Activated CD8-positive, alpha-beta T cell treated with anti-CD3 and anti-CD28 coated beads for 36 hours (primary cell): Measurements from ENCODE around the gene SUSD6. TPM values are rescaled to one million over a fixed set of nuclear protein-coding genes. Genes with fewer than 3 reads are reported as not detected.

Source experiments
- ATAC-seq: fragments of 200-7000 bp; cut with Tn5 transposase; one replicate; pipeline ENCODE4 v1.10.0; 2021; ENCODE audit warnings: mild to moderate bottlenecking, moderate library complexity
- CTCF ChIA-PET: fragments of 350-600 bp; sonication (Branson Sonifier 250); formaldehyde crosslinking; loops from one replicate; lab custom pipeline; 2021; ENCODE audit warnings: antibody characterized with exemption; lab: Charles Lee
- POLR2A ChIA-PET: fragments of 350-600 bp; sonication (Branson Sonifier 250); formaldehyde crosslinking; loops from one replicate; lab custom pipeline; 2021; ENCODE audit warnings: antibody characterized with exemption; lab: Charles Lee
- DNase-seq: peaks from one replicate; pipeline ENCODE4 v3.0.0-alpha.2; 2020
- H3K27ac Mint-ChIP-seq: one replicate; pipeline ENCODE4 v1.8.0; 2021; ENCODE audit warnings: mild to moderate bottlenecking, mixed read lengths
- H3K27me3 Mint-ChIP-seq: one replicate; pipeline ENCODE4 v1.8.0; 2021; ENCODE audit warnings: mixed read lengths
- H3K36me3 Mint-ChIP-seq: one replicate; pipeline ENCODE4 v1.8.0; 2021; ENCODE audit warnings: low read depth, mixed read lengths
- H3K4me1 Mint-ChIP-seq: one replicate; pipeline ENCODE4 v1.8.0; 2021; ENCODE audit warnings: low read depth, mixed read lengths
- H3K4me3 Mint-ChIP-seq: one replicate; pipeline ENCODE4 v1.8.0; 2021; ENCODE audit warnings: mild to moderate bottlenecking, moderate library complexity, mixed read lengths
- H3K9me3 Mint-ChIP-seq: one replicate; pipeline ENCODE4 v1.8.0; 2021; ENCODE audit warnings: mixed read lengths
- intact Hi-C: fragments of 100-400 bp; cut with micrococcal nuclease; formaldehyde crosslinking; loops from one replicate; pipeline ENCODE4 v1.10.0; 2022
- total RNA-seq, 2 experiments: library from RNA; stranded (reverse); gene quantifications; one replicate each; pipeline ENCODE4 v1.2.3, GENCODE V29; 2021
- TF ChIP-seq, protein P1 (sequence below): fragments of 200-600 bp; IDR thresholded peaks from one replicate; pipeline ENCODE4 v1.8.0; 2022; ENCODE audit warnings: antibody characterized with exemption, mild to moderate bottlenecking

The SUSD6 gene
- total RNA-seq, 2 experiments from 2014 or later = 35.7 to 36.2 TPM

DNA sequence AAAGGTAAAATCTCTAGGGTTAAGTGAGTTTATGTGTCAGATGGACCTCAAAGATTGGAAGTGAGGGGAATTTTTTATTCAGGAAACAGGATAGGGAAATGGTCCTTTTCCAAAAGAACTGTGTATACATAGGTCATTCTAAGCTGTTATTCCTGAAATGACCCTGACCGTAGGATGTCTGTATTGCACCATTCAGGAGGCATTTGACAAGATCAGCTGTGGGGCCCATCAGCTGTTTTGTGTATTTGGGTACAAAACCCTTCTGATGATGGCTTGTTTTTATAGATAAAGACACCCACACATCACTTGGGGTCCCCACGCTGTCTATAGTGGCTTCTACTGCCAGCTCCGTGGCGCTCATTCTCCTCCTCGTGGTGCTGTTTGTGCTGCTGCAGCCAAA, 92.9 kb downstream of the SUSD6 start:
- ATAC-seq (no peak), DNase-seq (no peak)
- Mint-ChIP-seq H3K9me3 (no peaks in the 10 kb centered on the region), H3K4me3 (no peak overlapping the region), H3K4me1 (peaks cover 41% of the 10 kb centered on the region), H3K27me3 (no peaks in the 10 kb centered on the region), H3K27ac (no peak overlapping the region), H3K36me3 (peaks cover 51% of the 10 kb centered on the region)
- TF ChIP-seq, protein P1, sequence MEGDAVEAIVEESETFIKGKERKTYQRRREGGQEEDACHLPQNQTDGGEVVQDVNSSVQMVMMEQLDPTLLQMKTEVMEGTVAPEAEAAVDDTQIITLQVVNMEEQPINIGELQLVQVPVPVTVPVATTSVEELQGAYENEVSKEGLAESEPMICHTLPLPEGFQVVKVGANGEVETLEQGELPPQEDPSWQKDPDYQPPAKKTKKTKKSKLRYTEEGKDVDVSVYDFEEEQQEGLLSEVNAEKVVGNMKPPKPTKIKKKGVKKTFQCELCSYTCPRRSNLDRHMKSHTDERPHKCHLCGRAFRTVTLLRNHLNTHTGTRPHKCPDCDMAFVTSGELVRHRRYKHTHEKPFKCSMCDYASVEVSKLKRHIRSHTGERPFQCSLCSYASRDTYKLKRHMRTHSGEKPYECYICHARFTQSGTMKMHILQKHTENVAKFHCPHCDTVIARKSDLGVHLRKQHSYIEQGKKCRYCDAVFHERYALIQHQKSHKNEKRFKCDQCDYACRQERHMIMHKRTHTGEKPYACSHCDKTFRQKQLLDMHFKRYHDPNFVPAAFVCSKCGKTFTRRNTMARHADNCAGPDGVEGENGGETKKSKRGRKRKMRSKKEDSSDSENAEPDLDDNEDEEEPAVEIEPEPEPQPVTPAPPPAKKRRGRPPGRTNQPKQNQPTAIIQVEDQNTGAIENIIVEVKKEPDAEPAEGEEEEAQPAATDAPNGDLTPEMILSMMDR = no peak
- intact Hi-C loops = no loop called here
- ChIA-PET CTCF (interaction anchor here (1.0 to 2.2 kb wide), 4 partner anchors 23 to 99 kb away, joined by 3 to 10 read pairs (median 4); no protein-coding TSS in a partner anchor), POLR2A (interaction anchor here (0.9 to 1.2 kb wide), 3 partner anchors 89 to 111 kb away, joined by 3 read pairs; no protein-coding TSS in a partner anchor)

DNA sequence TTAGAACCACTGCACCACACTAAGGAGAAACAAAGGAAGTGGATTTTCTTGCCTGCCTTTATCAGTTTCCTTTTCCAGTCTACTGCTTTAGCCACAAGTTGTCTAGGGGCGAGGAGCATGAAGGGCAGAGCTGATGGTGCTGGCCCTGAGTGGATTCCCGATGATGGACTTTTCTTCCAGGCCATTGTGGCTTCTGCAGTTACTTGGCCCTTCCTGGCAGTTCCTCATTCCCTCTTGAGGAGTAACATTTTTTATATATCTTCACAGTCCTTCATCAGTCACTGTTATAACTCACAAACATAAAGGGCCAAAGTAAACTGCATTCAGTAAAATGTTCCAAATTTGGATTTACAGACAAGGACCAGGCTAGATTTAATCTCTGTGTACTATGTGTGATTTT, 94.3 kb downstream of the SUSD6 start:
- Mint-ChIP-seq H3K4me3 (no peak overlapping the region), H3K4me1 (peaks cover 31% of the 10 kb centered on the region), H3K27me3 (no peaks in the 10 kb centered on the region), H3K36me3 (peaks cover 53% of the 10 kb centered on the region), H3K9me3 (no peaks in the 10 kb centered on the region), H3K27ac (no peak overlapping the region)
- TF ChIP-seq, protein P1 = no peak
- ChIA-PET CTCF (interaction anchor here (0.7 to 1.5 kb wide), 4 partner anchors 22 to 121 kb away, joined by 3 to 4 read pairs (median 4); no protein-coding TSS in a partner anchor), POLR2A (no interaction called here)
- DNase-seq (no peak), ATAC-seq (no peak)
- intact Hi-C loops = no loop called here

DNA sequence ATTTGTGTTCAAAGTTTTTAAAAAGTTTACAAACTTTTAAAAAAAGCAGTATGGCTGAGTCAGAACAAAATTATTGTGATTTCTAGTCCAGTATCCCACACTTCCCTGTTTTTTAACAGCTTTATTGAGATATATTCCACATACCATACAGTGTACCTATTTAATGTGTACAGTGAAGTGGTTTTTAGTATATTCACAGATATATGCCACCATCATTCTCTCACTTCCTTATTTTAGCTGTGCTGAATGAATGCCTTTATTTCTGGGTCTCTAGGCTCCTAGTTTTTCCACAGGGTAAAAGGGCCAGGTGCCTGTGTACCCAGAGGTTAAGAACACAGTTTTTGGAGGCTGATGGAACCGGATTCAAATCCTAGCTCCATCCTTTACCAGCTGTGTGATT, 96.7 kb downstream of the SUSD6 start:
- no peak overlapping the region for H3K27ac Mint-ChIP-seq
- DNase-seq (no peak), ATAC-seq (no peak)
- peaks cover 23% of the 10 kb centered on the region for H3K4me1 Mint-ChIP-seq
- no peaks in the 10 kb centered on the region for H3K9me3 Mint-ChIP-seq
- TF ChIP-seq, protein P1 = no peak
- CTCF ChIA-PET = interaction anchor here (0.7 to 5.6 kb wide), 7 partner anchors 10 to 124 kb away, joined by 3 to 33 read pairs (median 3); no protein-coding TSS in a partner anchor
- H3K36me3 Mint-ChIP-seq = peaks cover 62% of the 10 kb centered on the region
- H3K4me3 Mint-ChIP-seq = no peak overlapping the region
- intact Hi-C loops = no loop called here
- POLR2A ChIA-PET = interaction anchor here (1.1 kb wide), 1 partner anchor 98 kb away, joined by 3 read pairs; no protein-coding TSS in a partner anchor
- H3K27me3 Mint-ChIP-seq = no peaks in the 10 kb centered on the region

DNA sequence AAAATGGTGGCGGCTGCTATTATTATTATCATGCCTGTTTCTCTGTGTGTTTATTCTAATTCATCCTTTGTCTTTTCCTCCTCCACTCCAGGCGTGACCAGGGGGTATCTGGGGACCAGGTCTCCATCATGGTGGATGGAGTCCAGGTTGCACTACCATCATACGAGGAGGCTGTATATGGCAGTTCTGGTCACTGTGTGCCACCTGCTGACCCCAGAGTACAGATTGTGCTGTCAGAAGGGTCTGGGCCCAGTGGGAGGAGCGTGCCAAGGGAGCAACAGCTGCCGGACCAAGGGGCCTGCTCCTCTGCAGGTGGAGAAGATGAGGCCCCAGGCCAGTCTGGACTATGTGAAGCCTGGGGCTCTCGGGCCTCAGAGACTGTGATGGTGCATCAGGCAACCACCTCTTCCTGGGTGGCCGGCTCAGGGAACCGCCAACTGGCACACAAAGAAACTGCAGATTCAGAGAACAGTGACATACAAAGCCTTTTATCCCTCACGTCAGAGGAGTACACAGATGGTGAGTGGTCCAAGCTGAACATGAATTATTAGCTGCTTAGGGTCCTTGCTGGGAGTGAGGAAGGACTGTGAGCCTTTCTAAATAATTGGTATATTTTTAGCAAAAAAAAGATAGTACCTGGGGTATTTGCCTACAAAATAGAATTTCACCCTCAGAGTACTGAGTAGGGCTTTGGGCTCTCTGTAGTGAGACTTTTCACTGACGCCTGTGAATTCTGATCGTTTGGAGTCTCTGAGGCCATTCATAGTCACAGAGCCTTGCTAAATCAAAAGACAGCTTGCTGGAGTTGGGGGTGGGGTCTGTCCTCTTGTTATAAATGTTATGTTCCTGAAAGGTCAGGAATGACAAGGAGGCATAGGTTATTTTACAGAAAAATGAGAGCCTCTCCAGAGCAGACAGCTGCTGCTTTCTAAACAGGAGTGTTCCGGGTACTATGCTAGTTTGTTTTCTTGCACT, 97.5 kb downstream of the SUSD6 start:
- ChIA-PET CTCF (interaction anchor here (0.7 to 5.6 kb wide), 12 partner anchors 9 to 160 kb away, joined by 3 to 33 read pairs (median 3); partner anchors contain the start of gene CCDC177), POLR2A (interaction anchor here (0.9 to 2.5 kb wide), 5 partner anchors 9 to 224 kb away, joined by 3 to 7 read pairs (median 3); partner anchors contain the start of genes PLEKHD1 and SUSD6)
- no peak overlapping the region for H3K4me3 Mint-ChIP-seq
- intact Hi-C loops = no loop called here
- H3K27me3 Mint-ChIP-seq = no peaks in the 10 kb centered on the region
- DNase-seq (peak; percentile 58), ATAC-seq (peak; percentile 82)
- H3K36me3 Mint-ChIP-seq = peaks cover 58% of the 10 kb centered on the region
- TF ChIP-seq, protein P1 = peak; percentile 60
- H3K27ac Mint-ChIP-seq = peak overlapping the region; percentile 13
- H3K4me1 Mint-ChIP-seq = peaks cover 18% of the 10 kb centered on the region
- no peaks in the 10 kb centered on the region for H3K9me3 Mint-ChIP-seq
